HG02884 (cell line): ENCODE data around the gene SETMAR.
"Not testable (repeated sequence)": the region's sequence is repeated elsewhere in the genome, so short reads cannot be mapped to it uniquely, and the experiment has no call there.

Source experiments
- ATAC-seq: cut with Tn5 transposase; IDR thresholded peaks from one replicate; pipeline ENCODE4 v1.9.1; 2021; ENCODE audit warnings: mild to moderate bottlenecking, moderate library complexity; ENCODE audit not compliant: unreplicated experiment

The SETMAR gene

DNA sequence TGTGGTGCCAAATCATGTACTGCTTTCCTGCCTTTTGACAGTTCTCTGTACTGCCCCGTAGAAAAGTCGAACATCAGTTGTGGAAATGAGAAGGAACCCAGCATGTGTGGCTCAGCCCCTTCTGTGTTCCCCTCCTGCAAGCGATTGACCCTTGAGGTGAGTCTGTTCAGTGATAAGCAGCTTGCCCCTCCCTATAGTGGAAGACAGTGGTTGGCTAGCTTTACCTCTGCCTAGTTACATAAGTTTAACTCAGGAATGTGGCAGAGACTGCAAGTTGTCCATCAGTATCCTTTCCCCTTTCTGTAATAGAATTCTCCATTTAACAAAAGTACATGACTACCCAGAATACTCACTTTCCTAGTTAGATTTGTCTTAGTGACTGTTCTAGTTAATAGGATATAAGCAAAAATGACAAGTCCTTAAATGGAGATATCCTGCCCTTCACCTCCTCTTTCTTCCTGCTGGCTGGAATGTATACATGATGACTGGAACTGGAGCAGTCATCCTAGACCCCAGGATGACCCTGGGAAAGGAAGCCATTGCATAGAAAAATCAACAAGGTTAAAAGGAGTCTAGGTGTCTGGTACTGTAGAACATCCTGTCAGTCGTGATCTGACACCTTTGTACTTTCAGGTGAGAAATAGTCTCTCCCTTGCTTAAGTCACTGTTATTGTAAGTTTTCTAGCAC, 10.6 kb downstream of the SETMAR start:
- no peak for ATAC-seq

DNA sequence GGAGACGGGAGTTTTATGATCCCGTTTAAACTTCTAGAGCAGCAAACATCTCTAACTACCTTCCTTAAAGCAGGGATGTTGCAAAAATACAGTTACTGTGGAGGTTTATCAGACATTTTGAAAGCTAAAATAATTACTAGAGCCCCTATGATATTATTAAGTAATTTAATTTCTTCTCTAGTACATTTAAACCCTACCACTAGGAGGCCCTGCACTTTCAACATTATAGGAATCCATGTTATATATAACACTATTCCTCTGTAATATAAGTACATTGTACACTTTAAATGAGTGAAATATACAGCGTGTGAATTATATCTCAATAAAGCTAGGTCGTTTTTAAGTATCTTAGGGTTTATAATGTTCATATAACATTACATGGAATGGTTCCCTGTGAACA, 11.5 kb downstream of the SETMAR start:
- ATAC-seq: no peak

GRCh38 chr3:4320096-4320911, 17.1 kb downstream of the SETMAR start:
- no peak for ATAC-seq

DNA sequence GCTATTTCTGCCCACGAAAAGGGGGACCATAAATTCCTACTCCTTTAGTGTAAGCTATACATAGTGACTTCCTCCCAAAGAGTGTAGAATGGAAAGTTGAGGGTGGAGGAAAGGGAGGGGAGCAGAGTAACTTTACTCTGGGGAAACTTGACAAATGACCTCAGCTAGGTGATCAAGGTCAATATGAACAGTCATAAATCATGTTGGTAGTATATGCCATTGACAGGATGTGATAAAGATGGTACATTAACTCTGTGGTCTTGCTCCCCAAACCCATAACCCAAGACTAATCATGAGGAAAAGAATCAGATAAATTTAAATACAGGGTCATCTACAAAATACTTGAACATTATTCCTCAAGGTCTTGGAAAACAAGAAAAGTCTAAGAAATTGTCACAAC, 18.6 kb downstream of the SETMAR start:
- no peak for ATAC-seq

DNA sequence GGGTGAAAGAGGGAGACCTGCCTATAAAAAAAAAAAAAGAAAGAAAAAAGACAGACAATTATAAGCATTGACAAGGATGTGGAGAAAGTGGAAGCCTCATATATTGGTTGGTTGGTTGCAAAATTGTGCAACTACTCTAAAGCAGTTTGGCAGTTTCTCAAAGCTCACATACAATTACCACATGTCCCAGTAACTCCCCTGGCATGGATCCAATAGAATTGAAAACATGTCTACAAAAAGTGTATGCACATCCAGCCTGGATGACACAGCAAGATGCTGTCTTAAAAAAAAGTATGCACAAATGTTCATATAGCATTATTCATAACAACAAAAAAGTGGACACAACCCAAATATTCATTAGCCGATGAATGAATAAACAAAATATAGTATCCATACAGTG, 19.5 kb downstream of the SETMAR start:
- no peak for ATAC-seq

DNA sequence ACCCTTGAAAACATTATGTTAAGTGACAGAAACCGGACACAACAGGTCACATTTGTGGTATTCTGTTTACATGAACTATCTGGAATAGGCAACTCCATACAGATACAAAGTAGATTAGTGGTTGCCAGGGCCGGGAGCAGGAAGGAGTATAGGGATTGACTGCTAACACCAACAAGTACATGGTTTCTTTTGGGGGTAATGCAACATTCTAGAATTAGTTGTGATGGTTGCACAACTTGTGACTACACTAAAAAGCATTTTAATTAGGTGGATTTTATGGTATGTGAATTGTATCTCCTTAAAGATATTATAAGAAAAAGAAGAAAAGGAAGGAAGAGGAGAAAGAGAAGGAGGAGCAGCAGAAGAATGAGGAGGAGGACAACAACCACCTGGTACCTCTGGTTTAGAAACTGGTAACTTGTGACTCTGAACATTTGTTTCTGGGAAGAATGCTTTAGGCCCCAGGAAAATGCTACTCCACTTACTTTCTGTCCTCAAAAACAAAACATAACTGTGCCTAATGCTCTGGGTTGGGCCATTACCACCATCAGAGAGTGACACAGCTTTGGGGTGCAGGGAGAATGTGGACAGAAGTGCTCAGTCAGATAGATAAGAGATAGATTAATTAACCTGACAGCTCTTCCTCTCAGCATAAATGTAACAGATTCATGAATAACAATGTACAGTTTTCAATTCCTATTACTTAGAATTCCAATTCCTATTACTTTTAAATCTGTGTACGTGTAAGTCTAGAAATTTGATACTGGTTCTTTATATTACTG, 20.3 kb downstream of the SETMAR start:
- no peak for ATAC-seq

GRCh38 chr3:4326868-4327267, 23.7 kb downstream of the SETMAR start:
- ATAC-seq: no peak

DNA sequence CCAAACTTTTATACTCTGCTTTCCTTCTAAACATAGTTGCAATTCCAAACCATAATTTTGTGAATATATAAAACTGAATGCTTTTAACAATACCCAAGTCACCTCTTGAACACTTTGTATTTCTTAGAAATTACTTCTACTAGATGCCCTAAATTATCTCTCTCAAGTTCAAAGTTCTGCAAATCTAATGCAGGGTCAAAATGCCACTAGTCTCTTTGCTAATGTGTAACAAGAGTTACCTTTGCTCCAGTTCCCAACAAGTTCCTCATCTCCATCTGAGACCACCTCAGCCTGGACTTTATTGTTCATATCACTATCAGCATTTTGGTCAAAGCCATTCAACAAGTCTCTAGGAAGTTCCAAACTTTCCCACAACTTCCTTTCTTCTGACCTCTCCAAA, 26.6 kb downstream of the SETMAR start:
- not testable (repeated sequence) for ATAC-seq

DNA sequence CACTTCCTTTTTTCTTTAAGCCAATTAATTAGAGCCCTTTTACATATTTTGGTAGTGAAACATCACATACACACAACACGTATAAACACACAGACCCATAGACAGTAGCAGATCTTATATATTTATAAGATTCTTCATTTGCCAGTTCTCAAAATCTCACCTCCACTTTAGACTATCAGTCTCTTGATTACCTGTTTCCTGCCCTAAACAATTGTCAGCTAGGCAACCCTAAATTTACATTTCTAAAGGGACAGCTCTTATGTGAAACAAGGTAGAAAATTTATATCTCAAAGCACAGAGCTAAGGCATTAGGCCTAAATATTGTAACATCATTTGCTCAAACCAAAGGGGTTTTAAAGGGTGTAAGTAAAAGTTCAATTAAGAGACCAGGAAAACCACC, 28.9 kb downstream of the SETMAR start:
- no peak for ATAC-seq

- no peak for ATAC-seq
Measured at GRCh38 chr3:4332574-4332973, 29.4 kb downstream of the SETMAR start.

GRCh38 chr3:4332991-4333390, 29.8 kb downstream of the SETMAR start:
- ATAC-seq: no peak

DNA sequence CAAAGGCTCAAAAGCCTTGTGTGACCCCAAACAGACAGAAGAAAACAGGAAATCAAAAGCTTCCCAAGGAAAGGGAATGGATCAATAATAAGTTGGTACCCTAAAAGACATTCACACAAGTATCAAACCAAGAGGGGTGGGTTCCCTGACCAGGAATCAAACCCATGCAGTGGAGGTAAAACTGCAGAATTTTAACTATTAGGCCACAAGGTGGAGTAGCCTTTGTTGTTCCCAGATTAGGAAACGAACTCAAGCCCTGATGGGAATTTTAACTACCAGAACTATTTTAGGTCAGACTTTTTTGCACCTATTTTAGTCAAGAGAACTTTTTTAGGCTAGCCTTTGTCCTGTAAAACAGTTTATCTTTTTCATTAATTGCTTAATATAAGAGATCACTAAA, 31.4 kb downstream of the SETMAR start:
- no peak for ATAC-seq

DNA sequence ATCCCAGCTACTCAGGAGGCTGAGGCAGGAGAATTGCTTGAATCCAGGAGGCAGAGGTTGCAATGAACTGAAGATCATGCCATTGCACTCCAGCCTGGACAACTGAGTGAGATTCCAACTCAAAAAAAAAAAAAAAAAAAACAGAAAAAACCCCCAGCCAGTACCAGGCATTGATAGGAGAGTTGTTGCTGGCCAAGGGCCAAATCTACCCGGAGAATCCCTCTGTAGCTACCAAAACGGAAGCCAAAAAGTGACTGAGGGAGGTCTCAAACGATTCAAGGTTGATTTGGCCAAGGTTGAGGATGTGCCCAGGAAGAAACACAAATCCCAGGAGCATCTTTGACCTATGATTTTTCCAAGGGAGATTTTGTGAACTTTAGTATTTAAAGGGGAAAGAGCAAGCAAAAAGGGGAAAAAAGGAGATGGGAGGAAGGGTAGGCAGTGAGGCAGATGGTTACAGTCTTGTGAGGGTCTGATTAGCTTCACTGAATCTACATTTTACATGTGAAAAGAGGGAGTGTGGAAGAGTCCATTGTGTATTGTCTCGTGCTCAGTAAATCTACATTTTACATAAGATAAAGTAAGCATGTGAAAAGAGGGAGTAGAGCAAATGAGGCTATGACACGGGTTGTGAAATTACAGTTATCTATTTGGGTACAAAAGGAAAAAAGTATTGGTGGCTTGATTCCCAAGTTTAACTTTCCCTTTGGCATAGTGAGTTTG, 32.8 kb downstream of the SETMAR start:
- ATAC-seq: no peak

DNA sequence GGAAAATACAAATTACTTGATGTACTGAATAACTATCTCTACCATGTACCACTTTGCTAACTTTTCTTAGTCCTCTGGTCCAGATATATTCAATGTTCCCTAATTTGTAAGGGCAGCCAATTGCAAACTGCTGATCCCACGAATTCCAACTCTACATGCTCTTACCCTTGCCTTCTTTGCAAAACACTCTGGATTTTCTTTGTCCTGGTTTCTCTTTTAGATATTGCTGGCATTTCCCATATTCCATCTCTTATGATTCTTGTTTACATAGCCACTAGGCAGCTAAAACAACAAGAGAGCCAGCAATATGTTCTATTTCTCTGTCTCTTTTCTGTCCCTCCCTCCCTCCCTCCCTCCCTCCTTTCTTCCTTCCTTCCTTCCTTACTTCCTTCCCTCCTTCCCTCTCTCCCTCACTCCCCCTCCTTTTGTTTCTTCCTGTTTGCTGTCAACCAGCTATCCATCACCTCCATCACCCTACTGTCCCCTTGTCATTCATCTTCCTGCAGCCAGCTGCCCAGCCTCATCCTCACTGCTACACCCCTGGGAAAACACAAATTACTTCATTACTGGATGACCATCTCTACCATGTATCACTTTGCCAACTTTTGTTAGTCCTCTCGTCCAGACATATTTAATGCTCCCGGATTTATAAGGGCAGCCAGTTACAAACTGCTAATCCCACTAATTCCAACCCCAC, 33.8 kb downstream of the SETMAR start:
- no peak for ATAC-seq

- no peak for ATAC-seq
Measured at GRCh38 chr3:4338751-4339150, 35.6 kb downstream of the SETMAR start.

GRCh38 chr3:4340077-4340410, 36.9 kb downstream of the SETMAR start:
- ATAC-seq: no peak

- ATAC-seq: no peak
Measured at GRCh38 chr3:4340411-4341335, 37.5 kb downstream of the SETMAR start.

- ATAC-seq: no peak
Measured at GRCh38 chr3:4341336-4341675, 38.1 kb downstream of the SETMAR start.

DNA sequence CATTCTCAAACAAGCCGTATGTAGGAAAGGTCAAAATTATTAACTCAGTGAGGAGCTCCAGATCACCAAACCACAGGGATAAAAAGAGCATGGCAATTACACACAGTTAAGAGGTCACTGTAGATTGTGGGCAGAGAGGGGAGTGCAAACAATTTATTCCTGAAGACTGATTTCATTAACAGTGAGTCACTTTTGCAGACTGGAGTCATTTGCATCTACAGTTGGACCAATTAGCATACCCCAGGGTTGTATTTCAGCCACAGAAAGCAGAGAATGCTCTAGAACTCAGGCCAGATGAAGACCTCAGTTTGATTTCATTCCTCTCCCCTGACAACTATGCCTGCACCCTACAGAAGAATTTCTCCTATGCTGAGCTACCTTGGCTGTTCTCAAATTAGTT, 40.1 kb downstream of the SETMAR start:
- no peak for ATAC-seq

DNA sequence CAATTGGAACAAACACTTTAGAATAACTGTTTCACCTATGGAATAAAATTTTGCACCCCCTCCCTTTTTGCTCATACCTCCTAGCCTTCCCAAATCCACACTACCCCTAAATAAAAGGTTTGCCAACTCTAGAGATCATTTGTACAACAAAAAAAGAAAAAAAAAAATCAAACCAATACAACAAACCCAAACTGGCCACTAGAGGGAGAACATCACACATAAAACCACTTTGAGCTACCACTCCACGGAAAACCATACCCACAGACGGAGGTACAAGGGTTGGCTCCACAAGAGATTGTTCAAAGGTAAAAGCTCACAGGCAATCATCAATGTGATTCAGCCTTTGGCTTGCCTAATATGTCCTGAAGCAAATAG, 47.6 kb downstream of the SETMAR start:
- ATAC-seq: peak; percentile 78
